H9 (cell line): ENCODE data around the gene HIBCH. TPM values are rescaled to one million over a fixed set of nuclear protein-coding genes. Genes with fewer than 3 reads are reported as not detected.

Source experiments
- DNase-seq: peaks from one replicate; pipeline ENCODE4 v3.0.0-alpha.2; 2017
- H2AFZ ChIP-seq: one replicate; pipeline ENCODE4 v1.6.1; 2013; ENCODE audit warnings: mild to moderate bottlenecking, low read length, control low read depth, moderate library complexity
- H2AK5ac ChIP-seq: 2 replicates; pipeline ENCODE4 v1.6.1; 2013; ENCODE audit warnings: low read length, control low read depth, mixed read lengths; ENCODE audit not compliant: insufficient read length
- H2BK120ac ChIP-seq: one replicate; pipeline ENCODE4 v1.6.1; 2013; ENCODE audit warnings: low read depth, mild to moderate bottlenecking, low read length, control low read depth, inconsistent platforms; ENCODE audit not compliant: poor library complexity, severe bottlenecking
- H2BK12ac ChIP-seq: 2 replicates; pipeline ENCODE4 v1.6.1; 2013; ENCODE audit warnings: low read length, control low read depth, mixed read lengths, low read depth; ENCODE audit not compliant: insufficient read length
- H2BK15ac ChIP-seq: 2 replicates; pipeline ENCODE4 v1.6.1; 2013; ENCODE audit warnings: low read depth, low read length, control low read depth
- H2BK20ac ChIP-seq: one replicate; pipeline ENCODE4 v1.6.1; 2013; ENCODE audit warnings: low read depth, mild to moderate bottlenecking, low read length, control low read depth, inconsistent platforms; ENCODE audit not compliant: poor library complexity, severe bottlenecking
- H2BK5ac ChIP-seq: 2 replicates; pipeline ENCODE4 v1.6.1; 2013; ENCODE audit warnings: low read length, control low read depth, mixed read lengths; ENCODE audit not compliant: insufficient read length
- H3K14ac ChIP-seq: 2 replicates; pipeline ENCODE4 v1.6.1; 2013; ENCODE audit warnings: low read length, control low read depth; ENCODE audit not compliant: insufficient read depth
- H3K18ac ChIP-seq: 2 replicates; pipeline ENCODE4 v1.6.1; 2013; ENCODE audit warnings: low read depth, mild to moderate bottlenecking, mixed read lengths, low read length, control low read depth; ENCODE audit not compliant: insufficient read length
- H3K23ac ChIP-seq: 2 replicates; pipeline ENCODE4 v1.6.1; 2013; ENCODE audit warnings: low read length, control low read depth, mixed read lengths, low read depth; ENCODE audit not compliant: insufficient read length
- H3K23me2 ChIP-seq: 2 replicates; pipeline ENCODE4 v1.6.1; 2013; ENCODE audit warnings: low read depth, mild to moderate bottlenecking, mixed read lengths, low read length, control low read depth; ENCODE audit not compliant: insufficient read length, poor library complexity, severe bottlenecking
- H3K27ac ChIP-seq: 2 replicates; pipeline ENCODE4 v1.5.1; 2013; ENCODE audit warnings: low read length, control low read depth, mixed read lengths, low read depth; ENCODE audit not compliant: insufficient read length
- H3K27me3 ChIP-seq: 2 replicates; pipeline ENCODE4 v1.6.1; 2013; ENCODE audit warnings: low read length, control low read depth, inconsistent platforms; ENCODE audit not compliant: insufficient read depth
- H3K4ac ChIP-seq: 2 replicates; pipeline ENCODE4 v1.6.1; 2013; ENCODE audit warnings: low read depth, mild to moderate bottlenecking, control low read depth, inconsistent platforms, low read length, moderate library complexity
- H3K4me1 ChIP-seq: 2 replicates; pipeline ENCODE4 v1.6.1; 2013; ENCODE audit warnings: low read length, control low read depth, inconsistent platforms; ENCODE audit not compliant: insufficient read depth
- H3K4me2 ChIP-seq: 2 replicates; pipeline ENCODE4 v1.6.1; 2013; ENCODE audit warnings: low read length, control low read depth, mixed read lengths; ENCODE audit not compliant: insufficient read length, insufficient read depth
- H3K56ac ChIP-seq: 2 replicates; pipeline ENCODE4 v1.6.1; 2013; ENCODE audit warnings: low read depth, mild to moderate bottlenecking, mixed read lengths, low read length, control low read depth; ENCODE audit not compliant: insufficient read length
- H3K79me1 ChIP-seq: 2 replicates; pipeline ENCODE4 v1.6.1; 2013; ENCODE audit warnings: low read depth, mild to moderate bottlenecking, moderate library complexity, low read length, control low read depth, inconsistent platforms; ENCODE audit not compliant: insufficient read depth, poor library complexity, severe bottlenecking
- H3K79me2 ChIP-seq: 2 replicates; pipeline ENCODE4 v1.6.1; 2013; ENCODE audit warnings: low read length, control low read depth, inconsistent platforms; ENCODE audit not compliant: insufficient read depth
- H3K9ac ChIP-seq: 2 replicates; pipeline ENCODE4 v1.6.1; 2013; ENCODE audit warnings: low read length, control low read depth, mixed read lengths; ENCODE audit not compliant: insufficient read length; ENCODE audit errors: extremely low read depth
- H3K9me3 ChIP-seq: one replicate; pipeline ENCODE4 v1.6.1; 2013; ENCODE audit warnings: low read depth, low read length, inconsistent platforms; ENCODE audit not compliant: control insufficient read depth
- H3T11ph ChIP-seq: one replicate; pipeline ENCODE4 v1.6.1; 2013; ENCODE audit warnings: mild to moderate bottlenecking, low read length, control low read depth, inconsistent platforms
- H4K20me1 ChIP-seq: one replicate; pipeline ENCODE4 v1.6.1; 2013; ENCODE audit not compliant: control insufficient read depth, insufficient read length, insufficient read depth
- H4K5ac ChIP-seq: 2 replicates; pipeline ENCODE4 v1.6.1; 2013; ENCODE audit warnings: low read depth, mild to moderate bottlenecking, mixed read lengths, low read length, control low read depth; ENCODE audit not compliant: insufficient read length
- H4K8ac ChIP-seq: replicated peaks from 2 replicates; pipeline ENCODE4 v1.6.1; 2013; ENCODE audit warnings: low read length, control low read depth, mixed read lengths, low read depth; ENCODE audit not compliant: insufficient read length
- H4K91ac ChIP-seq: 2 replicates; pipeline ENCODE4 v1.6.1; 2013; ENCODE audit warnings: low read depth, mild to moderate bottlenecking, moderate library complexity, mixed read lengths, low read length, control low read depth; ENCODE audit not compliant: insufficient read length
- H3K27ac Mint-ChIP-seq, 3 experiments: 2 replicates in 2 of 3; 3 replicates in 1 of 3; pipeline ENCODE4 v1.8.0; 2020 to 2021; ENCODE audit warnings: mixed read lengths in 3 of 3, mild to moderate bottlenecking in 1 of 3, moderate library complexity in 1 of 3
- H3K27me3 Mint-ChIP-seq: 2 replicates; pipeline ENCODE4 v1.8.0; 2021; ENCODE audit warnings: low read depth, mild to moderate bottlenecking, moderate library complexity, mixed read lengths
- H3K36me3 Mint-ChIP-seq, 3 experiments: 2 replicates in 2 of 3; 3 replicates in 1 of 3; pipeline ENCODE4 v1.8.0; 2020 to 2021; ENCODE audit warnings: low read depth in 3 of 3, mixed read lengths in 3 of 3; ENCODE audit not compliant: insufficient read depth in 1 of 3
- H3K4me1 Mint-ChIP-seq, 2 experiments: 2 replicates each; pipeline ENCODE4 v1.8.0; 2020; ENCODE audit warnings: mixed read lengths in 2 of 2
- H3K4me3 Mint-ChIP-seq, 2 experiments: 2 replicates in 1 of 2; 3 replicates in 1 of 2; pipeline ENCODE4 v1.8.0; 2020 to 2021; ENCODE audit warnings: mild to moderate bottlenecking in 2 of 2, mixed read lengths in 2 of 2, moderate library complexity in 1 of 2
- H3K9me3 Mint-ChIP-seq, 2 experiments: 2 replicates in 1 of 2; 3 replicates in 1 of 2; pipeline ENCODE4 v1.8.0; 2020; ENCODE audit warnings: mild to moderate bottlenecking in 2 of 2, mixed read lengths in 2 of 2, moderate library complexity in 1 of 2
- CTCF ChIP-seq: fragments of 200-600 bp; sonication (generic); conservative IDR thresholded peaks from 3 replicates; pipeline ENCODE4 v1.8.0; 2021; ENCODE audit warnings: antibody characterized with exemption, mild to moderate bottlenecking
- whole genome bisulfite sequencing: extraction: QIAGEN DNeasy Blood & Tissue Kit; methylation state at CpG from one replicate; pipeline ENCODE4 v1.1.7; 2013; ENCODE audit warnings: missing lambda C conversion rate, low lambda C conversion rate, mixed read lengths; ENCODE audit not compliant: insufficient read length; ENCODE audit errors: extremely low coverage; 5-methylcytosine and 5-hydroxymethylcytosine counted together
- total RNA-seq: library from RNA; stranded (reverse); gene quantifications from 2 replicates; pipeline ENCODE4 v1.2.1, GENCODE V29; 2021

The HIBCH gene
- total RNA-seq, 1 experiment from 2014 or later: 28.0 TPM

DNA sequence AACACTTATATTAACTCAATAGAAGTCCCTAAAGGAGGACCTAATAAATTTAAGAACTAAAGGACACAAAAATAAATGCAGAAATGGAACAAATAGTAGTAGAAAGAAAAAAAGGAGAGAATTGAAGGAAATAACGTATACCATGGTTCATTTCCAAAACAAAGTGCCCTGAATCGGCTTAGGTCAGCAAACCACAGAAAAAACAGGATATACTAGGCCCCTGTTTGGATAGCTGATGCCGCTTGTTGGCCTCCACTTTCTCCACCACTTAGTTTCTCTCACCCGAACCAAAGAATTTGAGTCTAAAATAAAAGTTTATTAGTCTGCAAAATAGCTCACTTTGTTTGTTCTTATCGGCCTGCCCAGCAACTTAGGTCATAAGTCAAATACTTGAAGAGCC lies 100.4 kb downstream of the HIBCH start:
- H3K14ac ChIP-seq: no peak overlapping the region
- no peak for TF ChIP-seq CTCF
- no peak overlapping the region for H2BK120ac ChIP-seq
- H2BK20ac ChIP-seq: no peak overlapping the region
- H3K27me3 Mint-ChIP-seq: peaks cover 2% of the 10 kb centered on the region; the same call in 1 of the 2 replicates
- no peak overlapping the region for H2AFZ ChIP-seq
- H2AK5ac ChIP-seq: no peak overlapping the region
- WGBS: no CpG with 5 or more reads among the region's 5 CpGs
- H3T11ph ChIP-seq: no peak overlapping the region
- H2BK15ac ChIP-seq: no peak overlapping the region
- no peak overlapping the region for H4K91ac ChIP-seq
- H3K4me3 Mint-ChIP-seq: no peak overlapping the region
- H3K27me3 ChIP-seq: no peaks in the 10 kb centered on the region
- H4K20me1 ChIP-seq: no peaks in the 10 kb centered on the region
- peaks cover 10% of the 10 kb centered on the region for H3K9me3 ChIP-seq
- H3K9ac ChIP-seq: no peak overlapping the region
- no peak overlapping the region for H2BK5ac ChIP-seq
- no peak overlapping the region for H3K27ac ChIP-seq
- H3K27ac Mint-ChIP-seq: no peak overlapping the region
- no peak overlapping the region for H3K56ac ChIP-seq
- H4K5ac ChIP-seq: no peak overlapping the region
- DNase-seq: no peak
- no peaks in the 10 kb centered on the region for H3K79me1 ChIP-seq
- no peak overlapping the region for H3K4me2 ChIP-seq
- no peak overlapping the region for H2BK12ac ChIP-seq
- no peaks in the 10 kb centered on the region for H3K79me2 ChIP-seq
- no peak overlapping the region for H3K4ac ChIP-seq
- peaks cover 20 to 26% (median 21%) of the 10 kb centered on the region in 3 experiments for H3K36me3 Mint-ChIP-seq
- peaks cover 6% of the 10 kb centered on the region; the same call in 1 of the 2 replicates for H3K4me1 ChIP-seq
- no peak overlapping the region for H3K18ac ChIP-seq
- H3K4me1 Mint-ChIP-seq: peaks cover 30% of the 10 kb centered on the region in 2 experiments
- no peak overlapping the region for H3K23ac ChIP-seq
- peaks cover 13 to 14% of the 10 kb centered on the region in 2 experiments for H3K9me3 Mint-ChIP-seq
- no peak overlapping the region for H4K8ac ChIP-seq
- no peaks in the 10 kb centered on the region for H3K23me2 ChIP-seq
